Measurements from ENCODE around the gene ZEB1.

DNA sequence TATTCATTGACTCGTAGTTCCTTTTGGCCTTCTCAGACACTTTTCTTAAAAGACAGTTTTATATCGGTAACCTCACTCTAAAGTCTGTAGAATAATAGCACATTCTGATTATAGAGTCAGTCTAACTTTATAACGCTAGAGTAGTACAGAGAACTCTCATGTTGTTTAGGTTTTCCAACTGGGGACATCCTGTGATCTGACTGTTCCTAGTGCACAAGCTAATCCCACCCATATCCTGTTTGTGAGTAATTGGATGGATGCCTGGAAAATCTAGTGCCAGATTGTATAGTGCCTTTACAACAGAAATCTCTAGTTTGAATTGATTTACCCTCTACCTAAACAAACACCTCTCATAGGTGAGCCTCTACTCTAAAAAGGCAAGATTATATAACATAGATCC, 107.4 kb downstream of the ZEB1 start:
- no peak for TF ChIP-seq EZH2 (IDR thresholded peaks at IDR 0.05; ENCODE audit: borderline replicate concordance, insufficient read depth, low read length, poor library complexity, severe bottlenecking)
- no peak for TF ChIP-seq CTCF (IDR thresholded peaks at IDR 0.05; ENCODE audit: poor library complexity, severe bottlenecking)
- no peak for TF ChIP-seq TAF1 (IDR thresholded peaks at IDR 0.05; ENCODE audit: low read depth)
- TF ChIP-seq RAD21 (conservative IDR thresholded peaks at IDR 0.05) = no peak

Measured in neural cell (in vitro differentiated cells).